Activated T-helper 17 cell treated with anti-CD3 and anti-CD28 coated beads, Interleukin-2, amount 50 U/mL, for 72 hours (primary cell): ENCODE results near the gene UBE2Z. TPM values are rescaled to one million over a fixed set of nuclear protein-coding genes. Genes with fewer than 3 reads are reported as not detected.
A peak's percentile ranks its signal among the peaks of the same experiment; 100 is the strongest.
"Not testable (repeated sequence)": the region's sequence is repeated elsewhere in the genome, so short reads cannot be mapped to it uniquely, and the experiment has no call there.

ENCODE experiments used
- ATAC-seq: fragments of 150-1000 bp; cut with Tn5 transposase; replicated peaks from 2 replicates; pipeline ENCODE4 v1.10.0; 2021; ENCODE audit warnings: mild to moderate bottlenecking, moderate library complexity
- H3K27ac Mint-ChIP-seq: one replicate; pipeline ENCODE4 v1.8.0; 2022; ENCODE audit warnings: mixed read lengths
- H3K27me3 Mint-ChIP-seq: one replicate; pipeline ENCODE4 v1.8.0; 2022; ENCODE audit warnings: mixed read lengths
- H3K36me3 Mint-ChIP-seq: one replicate; pipeline ENCODE4 v1.8.0; 2022; ENCODE audit warnings: low read depth, mild to moderate bottlenecking, mixed read lengths
- H3K4me1 Mint-ChIP-seq: one replicate; pipeline ENCODE4 v1.8.0; 2022; ENCODE audit warnings: mixed read lengths
- H3K4me3 Mint-ChIP-seq: one replicate; pipeline ENCODE4 v1.8.0; 2022; ENCODE audit warnings: mild to moderate bottlenecking, mixed read lengths
- H3K9me3 Mint-ChIP-seq: one replicate; pipeline ENCODE4 v1.8.0; 2022; ENCODE audit warnings: mixed read lengths
- total RNA-seq, 2 donors: library from RNA; stranded (reverse); gene quantifications; one replicate each; pipeline ENCODE4 v1.2.3, GENCODE V29; 2022

The UBE2Z gene
- total RNA-seq = 100 to 1,000 TPM in 1 of 2 donors, 10 to 100 TPM in 1; 88.9 to 130 TPM

DNA sequence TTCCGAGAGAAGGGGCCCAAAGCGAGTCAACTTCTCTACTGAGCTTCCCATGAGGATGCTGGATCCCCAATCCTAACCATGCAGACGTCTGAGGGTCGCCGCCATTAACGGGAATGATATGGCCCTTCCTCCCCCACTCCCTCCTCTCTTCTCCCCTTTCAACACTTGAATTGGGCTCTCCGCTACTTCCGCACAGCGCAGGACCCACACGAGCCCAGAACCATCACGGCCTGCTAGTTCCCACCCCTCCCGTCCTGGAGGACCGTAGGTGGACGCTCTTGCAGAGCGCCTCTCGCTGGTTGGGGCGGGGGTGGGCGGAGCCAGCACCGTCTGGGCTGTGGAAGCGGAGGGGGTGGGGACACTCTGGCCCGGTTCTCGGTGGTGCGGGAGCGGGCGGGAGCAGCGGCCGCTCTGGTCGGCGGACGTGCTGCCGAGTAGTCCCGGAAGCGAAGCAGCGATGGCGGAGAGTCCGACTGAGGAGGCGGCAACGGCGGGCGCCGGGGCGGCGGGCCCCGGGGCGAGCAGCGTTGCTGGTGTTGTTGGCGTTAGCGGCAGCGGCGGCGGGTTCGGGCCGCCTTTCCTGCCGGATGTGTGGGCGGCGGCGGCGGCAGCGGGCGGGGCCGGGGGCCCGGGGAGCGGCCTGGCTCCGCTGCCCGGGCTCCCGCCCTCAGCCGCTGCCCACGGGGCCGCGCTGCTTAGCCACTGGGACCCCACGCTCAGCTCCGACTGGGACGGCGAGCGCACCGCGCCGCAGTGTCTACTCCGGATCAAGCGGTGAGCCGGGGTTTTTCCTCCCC lies at the start of gene UBE2Z:
TSS of gene UBE2Z (plus strand) at position 361 of the 797 bp plus-strand sequence. CDS start at position 458, 97 bp downstream.
- H3K4me1 Mint-ChIP-seq = peaks cover 36% of the 10 kb centered on the region
- H3K27me3 Mint-ChIP-seq = no peaks in the 10 kb centered on the region
- peak within 1 kb of the TSS; percentile 95 for H3K4me3 Mint-ChIP-seq
- peak within 1 kb of the TSS; percentile 98 for H3K27ac Mint-ChIP-seq
- ATAC-seq = peak; percentile 88
- no peaks in the 10 kb centered on the region for H3K9me3 Mint-ChIP-seq
- peaks cover 51% of the 10 kb centered on the region for H3K36me3 Mint-ChIP-seq

GRCh38 chr17:48860034-48860433 lies 48.2 kb upstream of the UBE2Z start:
- H3K4me1 Mint-ChIP-seq = peaks cover 5% of the 10 kb centered on the region
- no peaks in the 10 kb centered on the region for H3K27me3 Mint-ChIP-seq
- H3K4me3 Mint-ChIP-seq = no peak overlapping the region
- no peaks in the 10 kb centered on the region for H3K9me3 Mint-ChIP-seq
- no peak for ATAC-seq
- H3K36me3 Mint-ChIP-seq = peaks cover 91% of the 10 kb centered on the region
- no peak overlapping the region for H3K27ac Mint-ChIP-seq

DNA sequence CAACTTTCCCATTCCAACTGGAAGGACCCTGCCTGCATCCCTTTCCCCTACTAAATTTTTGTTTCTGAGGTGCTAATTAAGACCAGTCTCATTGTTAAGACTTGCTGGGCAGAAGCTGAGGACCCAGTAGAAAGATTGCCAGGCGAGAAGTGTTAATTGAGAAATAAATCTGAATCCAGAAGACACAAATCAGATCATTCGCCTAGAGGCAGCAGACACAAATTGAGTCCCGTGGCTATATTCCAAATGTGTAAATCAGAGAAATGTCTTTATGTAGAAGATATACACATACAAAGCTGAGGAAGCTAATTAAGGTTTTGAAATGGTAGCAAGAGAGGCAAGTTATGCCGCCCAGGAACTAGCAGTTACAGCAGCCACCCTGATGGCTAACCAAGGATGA lies 47.8 kb upstream of the UBE2Z start:
- H3K36me3 Mint-ChIP-seq = peaks cover 90% of the 10 kb centered on the region
- no peaks in the 10 kb centered on the region for H3K27me3 Mint-ChIP-seq
- H3K9me3 Mint-ChIP-seq = no peaks in the 10 kb centered on the region
- H3K4me1 Mint-ChIP-seq = peaks cover 5% of the 10 kb centered on the region
- no peak for ATAC-seq
- peak overlapping the region; percentile 34 for H3K27ac Mint-ChIP-seq
- H3K4me3 Mint-ChIP-seq = no peak overlapping the region

- Mint-ChIP-seq H3K36me3 (peaks cover 23% of the 10 kb centered on the region), H3K27me3 (no peaks in the 10 kb centered on the region), H3K4me3 (no peak overlapping the region), H3K4me1 (no peaks in the 10 kb centered on the region), H3K9me3 (no peaks in the 10 kb centered on the region), H3K27ac (no peak overlapping the region)
- ATAC-seq = no peak
Observed at GRCh38 chr17:48868916-48869500, 39.2 kb upstream of the UBE2Z start.

GRCh38 chr17:48869821-48870318 lies 38.3 kb upstream of the UBE2Z start:
- ATAC-seq = no peak
- Mint-ChIP-seq H3K36me3 (peaks cover 15% of the 10 kb centered on the region), H3K4me1 (no peaks in the 10 kb centered on the region), H3K27ac (no peak overlapping the region), H3K9me3 (no peaks in the 10 kb centered on the region), H3K4me3 (no peak overlapping the region), H3K27me3 (peaks cover under 1% of the 10 kb centered on the region)

GRCh38 chr17:48871035-48871550 lies 37.1 kb upstream of the UBE2Z start:
- Mint-ChIP-seq H3K36me3 (peaks cover 3% of the 10 kb centered on the region), H3K4me1 (no peaks in the 10 kb centered on the region), H3K27ac (no peak overlapping the region), H3K9me3 (no peaks in the 10 kb centered on the region), H3K27me3 (peaks cover 3% of the 10 kb centered on the region), H3K4me3 (no peak overlapping the region)
- ATAC-seq = no peak

DNA sequence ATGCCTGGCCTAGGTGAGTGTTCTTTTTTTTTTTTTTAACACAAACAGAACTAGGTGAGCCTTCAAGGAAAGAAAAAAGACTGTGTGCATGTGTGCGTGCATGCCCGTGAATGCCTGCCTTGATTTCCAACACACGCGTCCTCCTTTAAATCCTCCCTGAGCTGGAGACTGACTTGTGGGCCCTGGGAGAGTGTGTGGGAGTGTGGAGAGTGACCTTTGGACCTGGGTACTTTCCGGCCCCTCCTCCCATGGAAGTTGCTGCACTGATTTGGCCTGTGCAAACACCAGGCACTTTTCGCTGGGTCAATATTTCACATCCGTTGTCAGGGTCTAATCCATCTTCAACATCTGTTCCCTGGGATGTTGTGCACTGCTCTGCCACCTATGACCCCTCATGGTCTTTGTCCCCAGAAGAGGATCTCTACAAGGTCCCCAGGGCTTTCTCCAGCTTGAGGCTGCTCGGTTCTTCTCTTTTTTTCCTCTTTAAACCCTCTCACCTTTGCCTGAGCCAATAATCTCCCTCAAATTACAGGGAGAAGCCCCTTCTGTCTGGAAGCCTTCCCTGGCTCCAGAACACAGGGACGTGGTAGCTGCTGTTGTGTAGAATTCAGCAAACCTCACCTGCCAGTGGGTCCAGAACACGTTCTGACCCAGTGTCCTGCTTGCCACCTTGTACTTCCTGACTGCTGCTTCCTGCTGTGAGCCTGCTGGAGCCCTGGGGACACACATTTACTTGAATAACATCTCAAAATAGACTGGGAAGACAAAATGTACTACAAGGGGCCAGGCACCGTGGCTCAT lies 36.5 kb upstream of the UBE2Z start:
- Mint-ChIP-seq H3K36me3 (no peaks in the 10 kb centered on the region), H3K9me3 (no peaks in the 10 kb centered on the region), H3K27ac (peak overlapping the region; percentile 74), H3K27me3 (peaks cover 3% of the 10 kb centered on the region), H3K4me3 (no peak overlapping the region), H3K4me1 (no peaks in the 10 kb centered on the region)
- ATAC-seq = no peak

- H3K4me1 Mint-ChIP-seq, H3K9me3 Mint-ChIP-seq, H3K4me3 Mint-ChIP-seq, H3K27me3 Mint-ChIP-seq, H3K36me3 Mint-ChIP-seq, ATAC-seq: not testable (repeated sequence)
- peak overlapping the region; percentile 74 for H3K27ac Mint-ChIP-seq
Observed at GRCh38 chr17:48872409-48872808, 35.8 kb upstream of the UBE2Z start.

DNA sequence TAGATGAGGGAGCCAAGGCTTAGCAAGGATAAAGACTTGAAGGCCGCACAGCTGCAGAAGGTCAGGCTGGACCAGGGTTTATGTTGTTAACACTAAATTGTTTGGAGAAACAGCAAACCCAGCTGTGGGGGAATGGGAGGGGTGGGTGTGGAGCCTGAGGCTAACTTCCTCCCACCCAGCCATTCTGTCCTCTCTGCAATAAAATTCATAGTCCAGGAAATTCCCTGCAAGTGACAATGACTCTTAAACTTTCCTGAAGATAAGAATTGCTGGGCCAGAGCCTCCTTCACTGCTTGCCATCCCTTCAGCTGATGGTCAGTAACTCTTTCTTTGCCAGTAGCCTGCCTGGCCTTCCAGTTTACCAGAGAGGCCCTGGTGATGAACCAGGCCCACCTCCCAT lies 35.0 kb upstream of the UBE2Z start:
- Mint-ChIP-seq H3K4me3 (no peak overlapping the region), H3K27me3 (peaks cover 3% of the 10 kb centered on the region), H3K9me3 (no peaks in the 10 kb centered on the region), H3K27ac (no peak overlapping the region), H3K36me3 (no peaks in the 10 kb centered on the region), H3K4me1 (no peaks in the 10 kb centered on the region)
- ATAC-seq = no peak

DNA sequence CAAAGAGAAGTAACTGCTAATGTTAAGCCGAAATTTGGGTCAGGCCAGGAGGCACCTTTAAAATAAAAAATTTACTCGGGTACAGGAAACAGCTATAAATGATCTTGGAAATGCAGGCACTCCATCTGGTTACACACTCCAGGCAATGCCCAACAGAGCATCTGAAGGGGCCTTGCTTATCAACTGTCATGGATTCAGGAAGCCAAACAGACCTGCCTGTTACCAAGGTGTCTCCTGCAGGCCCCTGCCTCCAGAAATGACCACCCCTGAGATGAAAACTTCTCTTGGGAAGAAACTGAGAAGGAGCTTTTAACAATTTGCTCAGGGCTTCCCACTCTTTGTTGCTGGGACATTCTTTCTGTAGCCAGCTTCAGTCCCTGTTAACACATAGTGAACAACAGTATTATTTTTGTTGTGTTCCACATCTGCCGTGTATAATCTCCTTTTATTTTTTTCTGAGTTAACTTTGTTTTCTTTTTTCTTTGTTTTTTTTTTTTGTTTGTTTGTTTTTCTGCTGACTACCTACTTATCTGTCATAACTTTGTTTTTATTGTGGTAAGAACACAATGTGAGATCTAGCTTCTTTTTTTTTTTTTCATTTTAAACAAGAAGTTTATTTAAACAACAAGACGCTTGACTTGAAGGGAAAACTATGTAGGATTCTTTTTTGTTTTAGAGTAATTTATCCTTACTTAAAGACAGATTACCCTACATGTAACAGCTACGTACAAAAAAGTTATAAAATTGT lies 34.3 kb upstream of the UBE2Z start:
- peaks cover 3% of the 10 kb centered on the region for H3K27me3 Mint-ChIP-seq
- H3K27ac Mint-ChIP-seq = no peak overlapping the region
- no peak for ATAC-seq
- H3K4me1 Mint-ChIP-seq = no peaks in the 10 kb centered on the region
- no peaks in the 10 kb centered on the region for H3K9me3 Mint-ChIP-seq
- H3K4me3 Mint-ChIP-seq = no peak overlapping the region
- no peaks in the 10 kb centered on the region for H3K36me3 Mint-ChIP-seq

DNA sequence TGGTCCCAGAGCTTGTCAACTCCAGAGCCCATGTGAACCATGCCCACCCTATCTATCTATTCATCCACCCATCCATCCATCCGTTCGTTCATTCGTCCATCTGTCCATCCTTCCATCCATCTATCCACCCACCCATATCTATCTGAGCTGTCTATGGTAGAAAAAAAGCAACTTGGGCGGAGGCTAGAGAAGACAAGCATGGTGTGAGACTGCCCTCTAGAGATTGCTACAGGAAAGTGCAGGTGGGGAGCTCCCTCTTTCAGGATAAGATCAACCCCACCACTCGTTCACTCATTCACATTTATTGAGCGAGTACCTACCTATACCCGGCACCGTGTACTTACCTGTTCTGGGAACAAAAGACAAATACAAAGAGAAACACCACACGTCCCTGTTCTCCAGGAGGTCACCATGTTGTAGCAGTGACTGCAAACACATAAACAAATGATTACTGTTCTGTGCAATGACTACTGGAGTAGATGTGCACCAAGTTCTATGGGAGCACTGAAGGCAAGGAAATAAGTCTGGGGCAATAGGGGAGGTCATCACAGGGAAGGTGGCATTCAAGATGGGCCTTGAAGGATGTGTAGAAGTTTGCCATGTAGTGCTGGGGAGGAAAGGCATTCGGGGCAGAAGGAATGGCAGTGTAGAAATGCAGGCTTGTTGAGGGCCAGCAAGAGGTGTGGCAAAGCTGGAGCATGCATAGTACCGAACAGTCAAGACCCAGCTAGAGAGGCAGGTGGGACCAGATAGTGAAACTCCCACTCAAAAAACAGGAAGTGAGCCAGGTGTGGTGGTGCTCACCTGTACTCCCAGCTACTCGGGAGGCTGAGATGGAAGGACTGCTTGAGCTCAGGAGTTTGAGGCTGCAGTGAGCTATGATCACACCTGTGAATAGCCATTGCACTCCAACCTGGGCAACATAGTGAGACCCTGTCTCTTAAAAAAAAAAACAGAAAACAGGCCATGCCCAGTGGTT lies 29.0 kb upstream of the UBE2Z start:
- Mint-ChIP-seq H3K4me1 (no peaks in the 10 kb centered on the region), H3K4me3 (no peak overlapping the region), H3K27ac (no peak overlapping the region), H3K27me3 (peaks cover 3% of the 10 kb centered on the region), H3K36me3 (no peaks in the 10 kb centered on the region), H3K9me3 (no peaks in the 10 kb centered on the region)
- peak; percentile 82 for ATAC-seq

GRCh38 chr17:48882272-48882671 lies 25.9 kb upstream of the UBE2Z start:
- no peaks in the 10 kb centered on the region for H3K9me3 Mint-ChIP-seq
- H3K36me3 Mint-ChIP-seq = no peaks in the 10 kb centered on the region
- ATAC-seq = no peak
- H3K27ac Mint-ChIP-seq = no peak overlapping the region
- H3K4me3 Mint-ChIP-seq = no peak overlapping the region
- no peaks in the 10 kb centered on the region for H3K4me1 Mint-ChIP-seq
- H3K27me3 Mint-ChIP-seq = no peaks in the 10 kb centered on the region

DNA sequence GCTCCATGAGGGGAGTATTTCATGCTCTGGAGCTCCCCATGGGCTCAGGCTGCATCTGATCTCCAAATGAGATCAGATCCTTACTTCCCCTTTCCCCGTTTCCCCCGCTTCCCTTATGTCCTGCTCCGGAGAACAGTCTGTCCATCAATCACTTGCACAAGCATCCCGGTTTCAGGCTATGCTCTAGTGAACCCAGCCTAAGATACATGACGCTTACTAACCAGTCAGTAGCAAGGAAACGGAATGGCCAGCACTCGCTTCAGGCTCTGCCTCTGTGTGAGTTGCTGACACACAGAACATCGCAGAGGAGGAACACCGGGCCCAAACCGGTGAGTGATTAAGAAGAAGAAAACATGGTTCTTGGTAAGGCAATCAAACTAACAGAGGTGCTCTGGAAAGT lies 25.0 kb upstream of the UBE2Z start:
- no peaks in the 10 kb centered on the region for H3K4me1 Mint-ChIP-seq
- H3K9me3 Mint-ChIP-seq = no peaks in the 10 kb centered on the region
- H3K27me3 Mint-ChIP-seq = no peaks in the 10 kb centered on the region
- ATAC-seq = no peak
- H3K36me3 Mint-ChIP-seq = no peaks in the 10 kb centered on the region
- no peak overlapping the region for H3K4me3 Mint-ChIP-seq
- H3K27ac Mint-ChIP-seq = no peak overlapping the region
